ENCODE measurements around the gene ARHGAP8.

DNA sequence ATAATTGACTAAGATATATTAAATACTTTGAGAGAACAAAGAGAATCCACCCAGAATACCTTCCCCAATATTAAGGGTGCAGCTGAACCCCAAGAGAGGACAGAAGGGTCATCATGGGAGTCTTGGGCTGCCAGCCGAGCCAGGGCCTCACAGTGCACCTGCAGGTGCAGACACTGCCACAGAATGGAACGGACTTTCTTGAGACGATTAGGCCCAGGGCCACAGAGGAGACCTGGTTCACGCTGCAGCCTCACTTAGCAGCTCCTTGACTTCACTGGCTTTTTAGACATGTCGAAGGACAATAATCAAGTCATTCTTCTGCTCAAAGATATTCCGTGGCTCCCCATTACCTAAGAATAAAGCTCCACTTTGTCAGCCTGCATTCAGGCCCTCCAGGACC is 156.9 kb downstream of the ARHGAP8 start:
- no peak for TF ChIP-seq POLR2A (IDR thresholded peaks at IDR 0.05; ENCODE audit: extremely low read depth, insufficient read length)
- TF ChIP-seq, protein P1, sequence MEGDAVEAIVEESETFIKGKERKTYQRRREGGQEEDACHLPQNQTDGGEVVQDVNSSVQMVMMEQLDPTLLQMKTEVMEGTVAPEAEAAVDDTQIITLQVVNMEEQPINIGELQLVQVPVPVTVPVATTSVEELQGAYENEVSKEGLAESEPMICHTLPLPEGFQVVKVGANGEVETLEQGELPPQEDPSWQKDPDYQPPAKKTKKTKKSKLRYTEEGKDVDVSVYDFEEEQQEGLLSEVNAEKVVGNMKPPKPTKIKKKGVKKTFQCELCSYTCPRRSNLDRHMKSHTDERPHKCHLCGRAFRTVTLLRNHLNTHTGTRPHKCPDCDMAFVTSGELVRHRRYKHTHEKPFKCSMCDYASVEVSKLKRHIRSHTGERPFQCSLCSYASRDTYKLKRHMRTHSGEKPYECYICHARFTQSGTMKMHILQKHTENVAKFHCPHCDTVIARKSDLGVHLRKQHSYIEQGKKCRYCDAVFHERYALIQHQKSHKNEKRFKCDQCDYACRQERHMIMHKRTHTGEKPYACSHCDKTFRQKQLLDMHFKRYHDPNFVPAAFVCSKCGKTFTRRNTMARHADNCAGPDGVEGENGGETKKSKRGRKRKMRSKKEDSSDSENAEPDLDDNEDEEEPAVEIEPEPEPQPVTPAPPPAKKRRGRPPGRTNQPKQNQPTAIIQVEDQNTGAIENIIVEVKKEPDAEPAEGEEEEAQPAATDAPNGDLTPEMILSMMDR (IDR thresholded peaks at IDR 0.05; ENCODE audit: low read depth, low read length) = no peak
